SK-N-MC (cell line): ENCODE measurements around the gene ACTR8.
A peak's percentile ranks its signal among the peaks of the same experiment; 100 is the strongest.
"Not testable (repeated sequence)": the region's sequence is repeated elsewhere in the genome, so short reads cannot be mapped to it uniquely, and the experiment has no call there.

Source experiments
- DNase-seq: peaks from one replicate; pipeline ENCODE4 v3.0.0-alpha.2; 2011; ENCODE audit warnings: low read depth, low spot score
- H3K27ac ChIP-seq: fragments of 200-600 bp; sonication (generic); 2 replicates; pipeline ENCODE4 v1.5.1; 2016; ENCODE audit warnings: mixed run types
- H3K36me3 ChIP-seq: fragments of 200-600 bp; sonication (generic); 2 replicates; pipeline ENCODE4 v1.6.1; 2017; ENCODE audit warnings: antibody characterized with exemption, low read length, mixed read lengths; ENCODE audit not compliant: insufficient read depth
- H3K4me3 ChIP-seq: fragments of 200-600 bp; sonication (generic); 2 replicates; pipeline ENCODE4 v1.5.1; 2016
- H3K9ac ChIP-seq: fragments of 200-600 bp; sonication (generic); 2 replicates; pipeline ENCODE4 v1.8.0; 2017; ENCODE audit warnings: mixed run types, mixed read lengths; ENCODE audit not compliant: insufficient read length
- H3K9me3 ChIP-seq: fragments of 200-600 bp; sonication (generic); 2 replicates; pipeline ENCODE4 v1.6.1; 2017; ENCODE audit warnings: low read depth, mild to moderate bottlenecking, antibody characterized with exemption, low read length, moderate library complexity, mixed read lengths
- EZH2 ChIP-seq: fragments of 200-600 bp; sonication (generic); IDR thresholded peaks from one replicate; pipeline ENCODE4 v1.6.1; 2017; ENCODE audit warnings: antibody characterized with exemption
- FOXP2 ChIP-seq: optimal IDR thresholded peaks from 2 replicates; pipeline ENCODE3; 2011; ENCODE audit warnings: mild to moderate bottlenecking, moderate library complexity; ENCODE audit not compliant: insufficient read depth; ENCODE audit errors: extremely low read length, control extremely low read depth
- POLR2AphosphoS5 ChIP-seq: IDR thresholded peaks from 2 replicates; pipeline ENCODE4 v1.6.1; 2012; ENCODE audit warnings: mild to moderate bottlenecking, low read depth, low read length, borderline replicate concordance

Gene ACTR8

DNA sequence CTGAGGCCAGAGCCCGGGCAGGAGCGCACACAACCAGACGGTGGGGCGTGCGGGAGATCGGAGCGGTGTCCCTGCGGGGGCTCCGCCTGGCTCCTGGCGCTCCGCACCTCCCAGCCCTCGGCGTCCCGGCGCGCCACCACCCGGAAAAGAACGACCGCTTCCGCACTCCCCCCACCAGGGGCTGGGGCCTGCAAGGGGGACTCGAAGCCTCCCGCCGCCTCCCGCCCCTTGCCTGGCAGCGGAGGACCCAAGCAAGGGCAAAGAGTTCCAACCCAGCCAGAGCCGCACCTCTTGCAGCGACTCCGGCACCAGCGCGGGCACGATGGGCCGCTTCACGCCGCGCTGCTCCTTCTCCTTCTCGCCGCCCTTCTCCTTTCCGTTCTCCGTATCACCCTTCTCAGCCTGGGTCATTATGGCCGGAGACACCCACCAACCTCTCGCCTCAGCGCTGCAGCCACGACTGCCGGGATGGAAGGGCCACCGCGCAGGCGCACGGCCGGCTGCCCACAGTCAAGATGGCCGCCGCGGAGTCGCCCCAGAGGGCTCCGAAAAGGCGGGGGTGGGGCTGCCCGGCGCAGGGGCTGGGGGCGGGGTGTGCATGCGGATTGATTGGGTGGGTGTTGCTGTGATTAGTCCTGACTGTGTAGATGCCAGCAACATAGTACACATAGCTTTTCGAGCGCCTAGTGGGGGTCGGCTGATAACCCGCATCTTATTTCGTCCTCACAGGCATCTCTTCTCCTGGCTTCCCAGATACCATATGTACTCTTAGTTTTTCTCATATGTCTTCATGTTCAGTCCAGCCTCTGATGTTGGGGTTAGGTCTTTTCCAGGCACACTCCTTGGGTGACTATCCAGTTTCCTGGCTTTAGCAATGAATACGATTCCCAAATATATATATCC lies at the start of gene ACTR8:
Gene ACTR8 (minus strand): TSS at position 462 of the 903 bp plus-strand sequence. CDS start 51 bp downstream, at position 411.
- no peak within 1 kb of the TSS for H3K27ac ChIP-seq
- peaks cover 20% of the 10 kb centered on the region for H3K36me3 ChIP-seq
- TF ChIP-seq FOXP2 (no peak), EZH2 (no peak), POLR2AphosphoS5 (peak; percentile 91)
- peak within 1 kb of the TSS; percentile 85 for H3K9ac ChIP-seq
- peak within 1 kb of the TSS; percentile 84 for H3K4me3 ChIP-seq
- no peaks in the 10 kb centered on the region for H3K9me3 ChIP-seq
- DNase-seq, result no peak

DNA sequence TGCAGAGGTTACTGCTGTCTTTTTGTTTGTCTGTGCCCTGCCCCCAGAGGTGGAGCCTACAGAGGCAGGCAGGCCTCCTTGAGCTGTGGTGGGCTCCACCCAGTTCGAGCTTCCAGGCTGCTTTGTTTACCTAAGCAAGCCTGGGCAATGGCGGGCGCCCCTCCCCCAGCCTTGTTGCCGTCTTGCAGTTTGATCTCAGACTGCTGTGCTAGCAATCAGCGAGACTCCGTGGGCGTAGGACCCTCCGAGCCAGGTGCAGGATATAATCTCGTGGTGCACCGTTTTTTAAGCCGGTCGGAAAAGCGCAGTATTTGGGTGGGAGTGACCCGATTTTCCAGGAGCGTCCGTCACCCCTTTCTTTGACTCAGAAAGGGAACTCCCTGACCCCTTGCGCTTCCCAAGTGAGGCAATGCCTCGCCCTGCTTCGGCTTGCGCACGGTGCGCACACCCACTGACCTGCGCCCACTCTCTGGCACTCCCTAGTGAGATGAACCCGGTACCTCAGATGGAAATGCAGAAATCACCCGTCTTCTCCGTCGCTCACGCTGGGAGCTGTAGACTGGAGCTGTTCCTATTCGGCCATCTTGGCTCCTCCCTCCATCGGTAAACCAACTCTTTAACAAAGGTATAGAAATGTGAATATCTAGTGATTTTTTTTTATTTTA lies 45.4 kb upstream of the ACTR8 start:
- H3K27ac ChIP-seq, DNase-seq, H3K9ac ChIP-seq, H3K4me3 ChIP-seq, H3K36me3 ChIP-seq, H3K9me3 ChIP-seq: not testable (repeated sequence)

DNA sequence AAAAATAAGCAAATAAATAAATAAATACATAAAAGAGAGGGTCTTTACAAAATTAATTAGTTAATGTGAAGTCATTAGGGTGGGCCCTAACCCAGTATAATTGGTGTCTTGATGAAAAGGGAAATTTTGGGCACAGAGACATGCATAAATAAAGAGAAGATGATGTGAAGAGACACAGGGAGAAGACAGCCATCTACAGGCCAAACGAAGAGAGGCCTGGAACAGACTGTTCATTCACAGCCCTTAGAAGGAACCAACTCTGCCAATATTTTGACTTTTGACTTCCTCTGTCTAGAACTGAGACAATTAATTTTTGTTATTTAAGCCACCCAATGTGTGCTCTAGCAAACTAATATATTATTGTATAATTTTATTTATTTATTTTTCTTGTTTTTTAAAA lies 39.3 kb upstream of the ACTR8 start:
- DNase-seq, result no peak
- no peak overlapping the region for H3K27ac ChIP-seq

GRCh38 chr3:53919741-53920140 lies 37.8 kb upstream of the ACTR8 start:
- no peaks in the 10 kb centered on the region for H3K9me3 ChIP-seq
- no peak overlapping the region for H3K9ac ChIP-seq

More for the DNA sequence above, 39.3 kb upstream of the ACTR8 start:
- TF ChIP-seq POLR2AphosphoS5 (no peak), EZH2 (no peak), FOXP2 (no peak)
- no peaks in the 10 kb centered on the region for H3K36me3 ChIP-seq
- H3K9ac ChIP-seq, result no peak overlapping the region
- H3K9me3 ChIP-seq, result no peaks in the 10 kb centered on the region
- H3K4me3 ChIP-seq, result no peak overlapping the region

GRCh38 chr3:53913401-53913800 lies 31.4 kb upstream of the ACTR8 start:
- H3K9ac ChIP-seq, result no peak overlapping the region
- H3K9me3 ChIP-seq, result no peaks in the 10 kb centered on the region
- DNase-seq, result no peak
- no peak overlapping the region for H3K27ac ChIP-seq
- no peak for TF ChIP-seq EZH2
- no peak for TF ChIP-seq FOXP2
- no peak for TF ChIP-seq POLR2AphosphoS5
- no peak overlapping the region for H3K4me3 ChIP-seq
- H3K36me3 ChIP-seq, result no peaks in the 10 kb centered on the region

More at GRCh38 chr3:53919741-53920140, 37.8 kb upstream of the ACTR8 start:
- Histone ChIP-seq H3K4me3 (no peak overlapping the region), H3K27ac (no peak overlapping the region), H3K36me3 (no peaks in the 10 kb centered on the region)
- no peak for TF ChIP-seq EZH2
- TF ChIP-seq POLR2AphosphoS5, result no peak
- TF ChIP-seq FOXP2, result no peak
- no peak for DNase-seq

GRCh38 chr3:53902711-53903110 lies 20.8 kb upstream of the ACTR8 start:
- TF ChIP-seq EZH2 (no peak), FOXP2 (no peak), POLR2AphosphoS5 (no peak)
- DNase-seq, result no peak
- no peak overlapping the region for H3K4me3 ChIP-seq
- H3K9me3 ChIP-seq, result no peaks in the 10 kb centered on the region
- H3K9ac ChIP-seq, result no peak overlapping the region
- H3K27ac ChIP-seq, result no peak overlapping the region
- H3K36me3 ChIP-seq, result no peaks in the 10 kb centered on the region

DNA sequence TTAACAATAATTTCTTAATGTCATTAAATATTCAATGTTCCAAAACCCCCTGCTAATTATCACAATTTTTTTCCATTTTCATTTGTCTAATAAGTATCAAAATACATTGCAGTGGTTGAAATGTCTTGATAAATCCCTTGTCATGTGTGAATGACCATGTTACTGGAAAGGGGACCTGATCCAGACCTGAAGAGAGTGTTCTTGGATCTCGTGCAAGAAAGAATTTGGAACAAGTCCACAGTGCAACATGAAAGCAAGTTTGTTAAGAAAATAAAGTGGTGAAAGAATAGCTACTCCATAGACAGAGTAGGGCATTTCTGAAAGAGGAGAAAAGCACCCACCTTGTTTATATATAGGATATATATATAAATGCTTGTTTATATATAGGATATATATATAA lies 20.1 kb upstream of the ACTR8 start:
- DNase-seq, result no peak
- H3K4me3 ChIP-seq, result no peak overlapping the region
- H3K9me3 ChIP-seq, result no peaks in the 10 kb centered on the region
- H3K36me3 ChIP-seq, result no peaks in the 10 kb centered on the region
- H3K9ac ChIP-seq, result no peak overlapping the region
- H3K27ac ChIP-seq, result no peak overlapping the region
- no peak for TF ChIP-seq FOXP2
- TF ChIP-seq EZH2, result no peak

GRCh38 chr3:53900666-53901331 lies 18.8 kb upstream of the ACTR8 start:
- Histone ChIP-seq H3K27ac (no peak overlapping the region), H3K9ac (no peak overlapping the region), H3K9me3 (no peaks in the 10 kb centered on the region), H3K36me3 (no peaks in the 10 kb centered on the region), H3K4me3 (no peak overlapping the region)
- TF ChIP-seq EZH2 (no peak), POLR2AphosphoS5 (no peak)
- no peak for DNase-seq

DNA sequence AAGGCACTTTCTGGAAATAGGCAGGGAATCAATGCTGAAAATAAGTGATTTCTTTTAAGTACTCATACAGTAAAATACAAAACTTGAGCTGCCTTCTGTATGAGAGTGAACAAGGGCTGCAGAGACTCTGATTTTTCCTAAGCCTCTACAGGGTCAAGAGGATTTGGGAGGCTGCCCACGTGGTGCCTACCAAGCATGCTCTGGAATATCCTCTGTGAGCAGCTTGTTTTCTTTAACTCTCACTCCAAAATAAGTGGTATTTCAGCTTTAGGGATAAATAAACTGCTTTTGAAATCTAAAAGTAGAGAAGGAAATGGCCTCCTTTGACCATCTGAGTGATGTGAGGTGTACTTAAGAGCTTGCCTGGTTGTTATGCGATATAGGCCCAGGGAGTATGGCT lies 17.8 kb upstream of the ACTR8 start:
- Histone ChIP-seq H3K9me3 (no peaks in the 10 kb centered on the region), H3K36me3 (no peaks in the 10 kb centered on the region), H3K4me3 (no peak overlapping the region), H3K27ac (no peak overlapping the region), H3K9ac (no peak overlapping the region)
- DNase-seq, result no peak
- TF ChIP-seq EZH2, result no peak
- no peak for TF ChIP-seq FOXP2
- no peak for TF ChIP-seq POLR2AphosphoS5
